Pancreas (tissue), 10 donors: ENCODE results near the gene PCAT6. TPM values are rescaled to one million over a fixed set of nuclear protein-coding genes. Genes with fewer than 3 reads are reported as not detected.

Source experiments
- ATAC-seq, 4 donors: fragments of 200-7000 bp; cut with Tn5 transposase; one replicate each; pipeline versions ENCODE4 v1.8.0 to v1.9.1; 2020; ENCODE audit warnings: mild to moderate bottlenecking in 4 of 4, moderate library complexity in 4 of 4
- DNase-seq, 6 donors: peaks; one replicate each; pipeline ENCODE4 v3.0.0-alpha.2; 2020
- FAIRE-seq: peaks from 2 replicates; lab custom pipeline; 2012; peaks lifted over from hg19 to GRCh38; lab: Jason Lieb, UNC
- H3K27ac ChIP-seq, 4 donors: fragments of 200-600 bp; sonication (generic); 1 replicate in 3 of 4; 2 replicates in 1 of 4; pipeline versions ENCODE4 v1.5.0 to v1.8.0; 2020
- H3K27me3 ChIP-seq, 4 donors: fragments of 200-600 bp; one replicate each; pipeline ENCODE4 v1.8.0; 2021
- H3K36me3 ChIP-seq, 3 donors: fragments of 200-600 bp; sonication (generic) in 1 of 3; one replicate each; pipeline versions ENCODE4 v1.5.0 to v1.8.0; 2020 to 2021
- H3K4me1 ChIP-seq, 3 donors: fragments of 200-600 bp; one replicate each; pipeline ENCODE4 v1.8.0; 2021
- H3K4me3 ChIP-seq, 4 donors: fragments of 200-600 bp; sonication (generic) in 2 of 4; one replicate each; pipeline versions ENCODE4 v1.5.0 to v1.8.0; 2020 to 2021
- H3K9me3 ChIP-seq, 4 donors: fragments of 200-600 bp; one replicate each; pipeline ENCODE4 v1.8.0; 2021
- CTCF ChIP-seq, 4 donors: fragments of 200-600 bp; sonication (generic) in 3 of 4; IDR thresholded peaks; one replicate each; pipeline versions ENCODE4 v1.5.0 to v1.8.0; 2021; ENCODE audit warnings: antibody characterized with exemption in 4 of 4
- WGBS, 2 donors: extraction: QIAGEN DNeasy Blood & Tissue Kit; methylation state at CpG; one replicate each; pipeline ENCODE4 v1.1.7; 2013; 5-methylcytosine and 5-hydroxymethylcytosine counted together
- intact Hi-C, 3 donors: fragments of 100-400 bp; cut with DNase I; formaldehyde crosslinking; loops; one replicate each; pipeline versions ENCODE4 v1.11.1 to v1.14.2; 2022
- polyA plus RNA-seq, 2 donors: library from polyadenylated mRNA; stranded (reverse); fragments of 200-250 nt; gene quantifications; one replicate each; pipeline ENCODE4 v1.2.3, GENCODE V29; 2013
- total RNA-seq, 6 donors: library from RNA; stranded (reverse); fragmentation: NEBNext Ultra II Directional in 4 of 6; extraction: Animal tissue kit (Norgen Biotek cat#: 25700) in 4 of 6; gene quantifications; one replicate each; pipeline versions ENCODE4 v1.2.1 to v1.2.4, GENCODE V29; 2021 to 2023
- donor health status: healthy with polysubstance abuse.
- donor health status: DM: no; HTN: no; CAD: no; lungs with moderate emphysema.
- donor health status: DM: no; HTN: no; CAD: no.
- donor health status: control.
- donor health status: control.
- donor health status: Bipolar disorder and iron deficiency.
- donor health status: DM: yes; HTN: yes; CAD: no.
- donor health status: DM: no; HTN: no; CAD: no.
- donor health status: DM: no; HTN: no; CAD: no.
- donor health status: DM: yes; HTN: yes; CAD: no.

The PCAT6 gene
- total and polyA plus RNA-seq, 8 donors = 0.31 to 2.5 (median 0.82) TPM

GRCh38 chr1:202801175-202801574 lies 9.6 kb upstream of the PCAT6 start:
- Histone ChIP-seq H3K27ac (no peak overlapping the region), H3K27me3 (no peaks in the 10 kb centered on the region), H3K4me1 (peaks cover 0 to 20% (median 0%) of the 10 kb centered on the region in 3 donors), H3K4me3 (no peak overlapping the region), H3K9me3 (no peaks in the 10 kb centered on the region), H3K36me3 (no peaks in the 10 kb centered on the region)
- no peak for ATAC-seq
- intact Hi-C loops = no loop called here
- FAIRE-seq = no peak
- DNase-seq = no peak
- 90 to 95% methylated on average over 2 of the region's 2 CpGs for WGBS, 2 donors
- no peak for TF ChIP-seq CTCF (IDR thresholded peaks at IDR 0.05)

GRCh38 chr1:202802034-202802433 lies 8.7 kb upstream of the PCAT6 start:
- H3K4me3 ChIP-seq = no peak overlapping the region
- no peak for TF ChIP-seq CTCF (IDR thresholded peaks at IDR 0.05)
- intact Hi-C loops = no loop called here
- WGBS, 2 donors = 77 to 95% methylated on average over 2 of the region's 2 CpGs
- H3K27ac ChIP-seq = no peak overlapping the region
- no peak for DNase-seq
- ATAC-seq = no peak
- peaks cover 0 to 22% (median 0%) of the 10 kb centered on the region in 3 donors for H3K4me1 ChIP-seq
- no peaks in the 10 kb centered on the region for H3K27me3 ChIP-seq
- no peak for FAIRE-seq
- H3K9me3 ChIP-seq = no peaks in the 10 kb centered on the region
- H3K36me3 ChIP-seq = no peaks in the 10 kb centered on the region

- no peak for TF ChIP-seq CTCF (IDR thresholded peaks at IDR 0.05)
- Histone ChIP-seq H3K27ac (no peak overlapping the region), H3K27me3 (no peaks in the 10 kb centered on the region), H3K36me3 (no peaks in the 10 kb centered on the region), H3K4me1 (peaks cover 0 to 22% (median 0%) of the 10 kb centered on the region in 3 donors), H3K9me3 (no peaks in the 10 kb centered on the region), H3K4me3 (no peak overlapping the region)
- DNase-seq = no peak
- intact Hi-C loops = no loop called here
- WGBS, 2 donors = 88 to 91% methylated on average over 15 of the region's 15 CpGs
- ATAC-seq = no peak
- no peak for FAIRE-seq
These were observed 7.5 kb upstream of the PCAT6 start for GRCh38 chr1:202802998-202803932.

- FAIRE-seq = no peak
- TF ChIP-seq CTCF (IDR thresholded peaks at IDR 0.05) = no peak
- peaks cover 0 to 22% (median 0%) of the 10 kb centered on the region in 3 donors for H3K4me1 ChIP-seq
- intact Hi-C loops = no loop called here
- H3K4me3 ChIP-seq = no peak overlapping the region
- H3K27me3 ChIP-seq = no peaks in the 10 kb centered on the region
- no peaks in the 10 kb centered on the region for H3K9me3 ChIP-seq
- 66 to 70% methylated on average over 4 of the region's 4 CpGs for WGBS, 2 donors
- ATAC-seq = no peak
- no peak for DNase-seq
- no peaks in the 10 kb centered on the region for H3K36me3 ChIP-seq
- no peak overlapping the region for H3K27ac ChIP-seq
These were observed 6.6 kb upstream of the PCAT6 start for GRCh38 chr1:202804126-202804525.
